AG04449 (cell line): ENCODE data around the gene SLITRK4.

Experiments used
- CTCF ChIA-PET: fragments of 350-600 bp; formaldehyde crosslinking; extraction: SDS; loops from one replicate; lab custom pipeline; 2021; ENCODE audit warnings: antibody characterized with exemption; lab: Yijun Ruan, JAX
- POLR2A ChIA-PET: fragments of 400-600, 350-600 bp; formaldehyde crosslinking; extraction: SDS; loops from one replicate; lab custom pipeline; 2020; ENCODE audit warnings: antibody characterized with exemption, inconsistent platforms; lab: Yijun Ruan, JAX
- DNase-seq: peaks from one replicate; pipeline ENCODE4 v3.0.0-alpha.2; 2010; ENCODE audit warnings: low read depth, low spot score
- H3K4me3 ChIP-seq: 2 replicates; pipeline ENCODE4 v1.5.1; 2011; ENCODE audit warnings: low read depth, mild to moderate bottlenecking, control low read depth, low read length
- TF ChIP-seq, protein P1 (sequence below): IDR thresholded peaks from one replicate; pipeline ENCODE4 v1.5.1; 2011; ENCODE audit warnings: mild to moderate bottlenecking, moderate library complexity, low read length, control low read depth, inconsistent platforms; ENCODE audit not compliant: insufficient read depth; ENCODE audit errors: missing control alignments

The SLITRK4 gene

DNA sequence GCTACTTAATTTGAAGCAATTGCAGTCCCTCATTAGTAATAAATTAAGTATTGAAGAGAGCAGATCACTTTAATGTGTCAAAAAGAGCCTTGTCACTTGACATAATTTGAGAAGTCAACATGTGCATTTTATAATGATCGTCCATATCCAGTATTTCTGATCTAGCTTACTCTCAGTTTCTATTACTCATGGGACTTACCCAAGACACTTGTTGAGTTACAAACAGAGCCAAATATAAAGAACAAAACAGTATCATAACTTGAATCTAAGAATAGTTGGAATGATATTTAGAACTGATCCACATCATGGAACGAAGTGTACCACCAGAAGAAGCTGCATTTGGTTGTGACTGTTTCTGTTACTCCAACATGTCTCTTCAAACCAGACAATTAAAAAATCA, 54.7 kb downstream of the SLITRK4 start:
- POLR2A ChIA-PET, result no interaction called here
- TF ChIP-seq, protein P1, sequence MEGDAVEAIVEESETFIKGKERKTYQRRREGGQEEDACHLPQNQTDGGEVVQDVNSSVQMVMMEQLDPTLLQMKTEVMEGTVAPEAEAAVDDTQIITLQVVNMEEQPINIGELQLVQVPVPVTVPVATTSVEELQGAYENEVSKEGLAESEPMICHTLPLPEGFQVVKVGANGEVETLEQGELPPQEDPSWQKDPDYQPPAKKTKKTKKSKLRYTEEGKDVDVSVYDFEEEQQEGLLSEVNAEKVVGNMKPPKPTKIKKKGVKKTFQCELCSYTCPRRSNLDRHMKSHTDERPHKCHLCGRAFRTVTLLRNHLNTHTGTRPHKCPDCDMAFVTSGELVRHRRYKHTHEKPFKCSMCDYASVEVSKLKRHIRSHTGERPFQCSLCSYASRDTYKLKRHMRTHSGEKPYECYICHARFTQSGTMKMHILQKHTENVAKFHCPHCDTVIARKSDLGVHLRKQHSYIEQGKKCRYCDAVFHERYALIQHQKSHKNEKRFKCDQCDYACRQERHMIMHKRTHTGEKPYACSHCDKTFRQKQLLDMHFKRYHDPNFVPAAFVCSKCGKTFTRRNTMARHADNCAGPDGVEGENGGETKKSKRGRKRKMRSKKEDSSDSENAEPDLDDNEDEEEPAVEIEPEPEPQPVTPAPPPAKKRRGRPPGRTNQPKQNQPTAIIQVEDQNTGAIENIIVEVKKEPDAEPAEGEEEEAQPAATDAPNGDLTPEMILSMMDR, result no peak

DNA sequence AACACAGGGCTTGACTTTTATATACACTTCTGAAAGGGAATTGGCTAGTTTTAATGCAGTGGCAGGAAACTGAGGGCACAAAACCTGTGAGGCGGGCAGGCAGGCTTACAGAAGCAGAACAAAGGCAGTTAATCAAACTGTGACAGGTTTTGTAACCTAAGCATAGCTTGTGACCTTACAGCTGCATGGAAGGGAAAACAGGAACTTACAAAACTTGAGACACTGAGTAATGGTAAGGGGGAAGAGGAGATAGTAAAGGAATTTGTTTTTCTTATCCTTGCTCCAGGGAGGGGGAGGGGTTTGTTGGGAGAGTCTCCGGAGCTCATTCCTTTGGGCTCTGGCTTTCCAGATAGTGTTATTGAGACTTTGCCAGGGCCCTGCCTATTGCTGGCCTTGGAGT, 55.6 kb downstream of the SLITRK4 start:
- CTCF ChIA-PET, result no interaction called here
- TF ChIP-seq, protein P1, result no peak
- no peak for DNase-seq
- POLR2A ChIA-PET, result no interaction called here
- no peak overlapping the region for H3K4me3 ChIP-seq

More for the DNA sequence above, 54.7 kb downstream of the SLITRK4 start:
- DNase-seq, result no peak
- CTCF ChIA-PET, result no interaction called here
- H3K4me3 ChIP-seq, result no peak overlapping the region
